Stimulated activated naive CD4-positive, alpha-beta T cell treated with Interleukin-2 at 50 U/mL for 16 hours (primary cell): ENCODE measurements around the gene LCTL.
"Not testable (repeated sequence)": the region's sequence is repeated elsewhere in the genome, so short reads cannot be mapped to it uniquely, and the experiment has no call there.

Source experiments
- DNase-seq: peaks from one replicate; lab custom pipeline; 2025; lab: John Stamatoyannopoulos, UW

Gene LCTL

GRCh38 chr15:66564136-66565041 lies 1.4 kb downstream of the LCTL start:
- no peak for DNase-seq

- no peak for DNase-seq
These were observed 2.2 kb downstream of the LCTL start for GRCh38 chr15:66563566-66564110.

- DNase-seq, result no peak
These were observed 2.7 kb downstream of the LCTL start for GRCh38 chr15:66563126-66563525.

- DNase-seq, result no peak
These were observed 4.8 kb downstream of the LCTL start for GRCh38 chr15:66560856-66561525.

GRCh38 chr15:66558271-66558670 lies 7.5 kb downstream of the LCTL start:
- DNase-seq, result no peak

GRCh38 chr15:66555685-66556084 lies 10.1 kb downstream of the LCTL start:
- no peak for DNase-seq

GRCh38 chr15:66545255-66545654 lies 20.5 kb downstream of the LCTL start:
- DNase-seq, result no peak

GRCh38 chr15:66542896-66543295 lies 22.9 kb downstream of the LCTL start:
- no peak for DNase-seq

GRCh38 chr15:66535056-66535455 lies 30.7 kb downstream of the LCTL start:
- DNase-seq, result no peak

- no peak for DNase-seq
These were observed 41.0 kb downstream of the LCTL start for GRCh38 chr15:66524838-66525237.

- no peak for DNase-seq
These were observed 41.9 kb downstream of the LCTL start for GRCh38 chr15:66523926-66524325.

- no peak for DNase-seq
These were observed 49.9 kb downstream of the LCTL start for GRCh38 chr15:66515901-66516322.

GRCh38 chr15:66514586-66514985 lies 51.2 kb downstream of the LCTL start:
- no peak for DNase-seq

GRCh38 chr15:66508293-66508883 lies 57.4 kb downstream of the LCTL start:
- DNase-seq, result no peak

GRCh38 chr15:66505818-66506217 lies 60.0 kb downstream of the LCTL start:
- DNase-seq, result no peak

- DNase-seq, result no peak
These were observed 60.4 kb downstream of the LCTL start for GRCh38 chr15:66505430-66505811.

- DNase-seq, result peak; percentile 79
These were observed 61.0 kb downstream of the LCTL start, which contains the start of the genes RPL4 and ZWILCH for GRCh38 chr15:66504563-66505429. Gene RPL4 (minus strand): TSS chr15:66504855. CDS start chr15:66504790, 65 bp downstream. Gene ZWILCH (plus strand): TSS chr15:66505326. CDS start chr15:66505339, 13 bp downstream.

- DNase-seq, result no peak
These were observed 61.8 kb downstream of the LCTL start for GRCh38 chr15:66503780-66504562.

GRCh38 chr15:66503041-66503648 lies 62.7 kb downstream of the LCTL start:
- not testable (repeated sequence) for DNase-seq

- DNase-seq, result peak; percentile 3
These were observed 63.3 kb downstream of the LCTL start for GRCh38 chr15:66502491-66502890.
